Heart left ventricle (tissue), 11 donors: Measurements from ENCODE around the gene EMX1. TPM values are rescaled to one million over a fixed set of nuclear protein-coding genes. Genes with fewer than 3 reads are reported as not detected.

Experiments
- polyA plus RNA-seq, 2 donors: library from polyadenylated mRNA; stranded (reverse); fragments of 200-250 nt; gene quantifications; one replicate each; pipeline ENCODE4 v1.2.3, GENCODE V29; 2013
- total RNA-seq, 9 donors: library from RNA; depleted of rRNA in 2 of 9; stranded (reverse); fragments of >200 nt in 2 of 9; fragmentation: NEBNext Ultra II Directional in 3 of 9; extraction: Animal tissue kit (Norgen Biotek cat#: 25700) in 3 of 9; gene quantifications; one replicate each; pipeline versions ENCODE4 v1.1.0 to v1.2.4, GENCODE V29; 2016 to 2023
- donor health status: ischemic (EF 13 %, LVEDD 7.1; RV severe dilation, severe dysfunction).
- donor health status: healthy with polysubstance abuse.
- donor health status: DM: no; HTN: yes; CAD: no.
- donor health status: DM: no; HTN: no; CAD: no.
- donor health status: ischemic (EF 25% LVEDD 5.7; RV mildly dilated, moderate dysfunction).
- donor health status: healthy.
- donor health status: DM: yes; HTN: yes; CAD: no.
- donor health status: PGD.
- donor health status: nonischemic (EF 23%, LVEDD 6.1; RV moderate dilation, normal function).

EMX1 gene
- total and polyA plus RNA-seq, 11 donors = not detected

Other genes with a start within 250 kb of the EMX1 start
- gene EXOC6B, start 91.5 kb upstream of the EMX1 start, total RNA-seq = 100 to 1,000 TPM in 8 of 9 donors, 10 to 100 TPM in 1; 74.9 to 192 (median 153) TPM
- 10 to 100 TPM; 18.4 to 42.2 TPM for gene EXOC6B, start 91.5 kb upstream of the EMX1 start, polyA plus RNA-seq
- gene SPR, start 30.1 kb upstream of the EMX1 start, total RNA-seq = 10 to 100 TPM; 33.1 to 64.7 (median 39.4) TPM
- gene SPR, start 30.1 kb upstream of the EMX1 start, polyA plus RNA-seq = 10 to 100 TPM; 24.3 to 51.6 TPM
- 10 to 100 TPM in 3 of 9 donors, 1 to 10 TPM in 6; 6.0 to 12.5 (median 9.1) TPM for gene SFXN5, start 154.2 kb downstream of the EMX1 start, total RNA-seq
- 1 to 10 TPM; 7.1 to 8.2 TPM for gene SFXN5, start 154.2 kb downstream of the EMX1 start, polyA plus RNA-seq
- 10 to 100 TPM; 18.6 to 43.7 (median 24.8) TPM for gene RAB11FIP5, start 195.4 kb downstream of the EMX1 start, total RNA-seq
- 10 to 100 TPM; 10.7 to 50.7 TPM for gene RAB11FIP5, start 195.4 kb downstream of the EMX1 start, polyA plus RNA-seq